ENCODE data around the gene NDFIP1. TPM values are rescaled to one million over a fixed set of nuclear protein-coding genes. Genes with fewer than 3 reads are reported as not detected.

Gene NDFIP1
- total RNA-seq, 1 experiment from 2014 or later = 26.6 TPM

DNA sequence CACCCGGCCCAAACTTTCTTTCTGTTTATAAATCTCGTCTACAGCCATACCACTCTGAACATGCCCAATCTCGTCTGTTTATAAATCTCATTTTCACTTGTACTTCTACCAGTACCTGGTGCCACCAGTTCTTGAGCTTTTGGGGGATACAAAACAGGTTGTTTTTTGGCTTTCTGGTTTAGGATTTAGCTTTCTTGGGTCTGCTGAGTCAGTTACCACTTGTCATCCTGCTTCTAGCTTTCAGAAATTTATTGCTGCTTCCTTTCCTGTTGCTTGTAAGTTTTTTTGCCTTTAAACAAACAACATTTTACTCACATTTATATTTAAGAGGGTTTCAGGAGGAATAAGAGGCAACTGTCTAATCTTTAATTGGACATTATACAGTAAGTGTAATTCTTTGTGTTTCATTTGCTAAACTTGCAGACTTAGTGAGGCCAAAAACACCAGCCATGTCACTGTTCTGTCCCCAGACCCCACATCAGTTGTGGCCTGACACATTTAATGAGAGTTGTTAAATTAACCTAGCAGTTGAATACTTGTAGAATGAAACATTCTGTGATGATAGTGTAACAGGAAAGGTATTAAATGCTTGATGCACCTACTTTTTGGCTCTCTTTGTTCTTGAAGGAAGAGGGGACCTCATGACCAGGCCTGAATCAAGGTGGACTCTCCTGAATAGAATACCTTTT, 11.8 kb downstream of the NDFIP1 start:
- H4K8ac ChIP-seq (replicated peaks; ENCODE audit: insufficient read length, low read depth, low read length) = no peak overlapping the region
- no peaks in the 10 kb centered on the region for H3K9me3 ChIP-seq (ENCODE audit: control insufficient read depth, low read depth, low read length)
- no peak overlapping the region for H3K18ac ChIP-seq (ENCODE audit: insufficient read length, low read depth, low read length)
- Mint-ChIP-seq H3K4me3 (no peak overlapping the region), H3K27me3 (ENCODE audit: low read depth) (no peaks in the 10 kb centered on the region), H3K27ac (peak overlapping the region in 1 of 3 experiments; percentile 3; a peak in 1 of 7 replicates), H3K36me3 (ENCODE audit: insufficient read depth in 1 of 3, low read depth in 3 of 3) (peaks cover 4 to 13% (median 4%) of the 10 kb centered on the region in 3 experiments; a peak in 4 of 7 replicates), H3K4me1 (peaks cover 0 to 2% of the 10 kb centered on the region in 2 experiments; a peak in 1 of 4 replicates), H3K9me3 (peaks cover 2 to 3% of the 10 kb centered on the region in 2 experiments; a peak in 2 of 5 replicates)
- H4K20me1 ChIP-seq (ENCODE audit: control insufficient read depth, insufficient read depth, insufficient read length) = no peaks in the 10 kb centered on the region
- H2BK5ac ChIP-seq (ENCODE audit: insufficient read length, low read length) = no peak overlapping the region
- TF ChIP-seq, protein P1, sequence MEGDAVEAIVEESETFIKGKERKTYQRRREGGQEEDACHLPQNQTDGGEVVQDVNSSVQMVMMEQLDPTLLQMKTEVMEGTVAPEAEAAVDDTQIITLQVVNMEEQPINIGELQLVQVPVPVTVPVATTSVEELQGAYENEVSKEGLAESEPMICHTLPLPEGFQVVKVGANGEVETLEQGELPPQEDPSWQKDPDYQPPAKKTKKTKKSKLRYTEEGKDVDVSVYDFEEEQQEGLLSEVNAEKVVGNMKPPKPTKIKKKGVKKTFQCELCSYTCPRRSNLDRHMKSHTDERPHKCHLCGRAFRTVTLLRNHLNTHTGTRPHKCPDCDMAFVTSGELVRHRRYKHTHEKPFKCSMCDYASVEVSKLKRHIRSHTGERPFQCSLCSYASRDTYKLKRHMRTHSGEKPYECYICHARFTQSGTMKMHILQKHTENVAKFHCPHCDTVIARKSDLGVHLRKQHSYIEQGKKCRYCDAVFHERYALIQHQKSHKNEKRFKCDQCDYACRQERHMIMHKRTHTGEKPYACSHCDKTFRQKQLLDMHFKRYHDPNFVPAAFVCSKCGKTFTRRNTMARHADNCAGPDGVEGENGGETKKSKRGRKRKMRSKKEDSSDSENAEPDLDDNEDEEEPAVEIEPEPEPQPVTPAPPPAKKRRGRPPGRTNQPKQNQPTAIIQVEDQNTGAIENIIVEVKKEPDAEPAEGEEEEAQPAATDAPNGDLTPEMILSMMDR (conservative IDR thresholded peaks at IDR 0.05) = no peak
- H3K23ac ChIP-seq (ENCODE audit: insufficient read length, low read depth, low read length) = no peak overlapping the region
- peaks cover 4% of the 10 kb centered on the region for H3K79me1 ChIP-seq (ENCODE audit: insufficient read depth, low read depth, low read length, poor library complexity, severe bottlenecking)
- H3K4ac ChIP-seq (ENCODE audit: low read depth, low read length) = no peak overlapping the region
- H3K14ac ChIP-seq (ENCODE audit: insufficient read depth, low read length) = no peak overlapping the region
- H2BK12ac ChIP-seq (ENCODE audit: insufficient read length, low read depth, low read length) = no peak overlapping the region
- no peak overlapping the region for H2BK120ac ChIP-seq (ENCODE audit: low read depth, low read length, poor library complexity, severe bottlenecking)
- no peak overlapping the region for H2BK15ac ChIP-seq (ENCODE audit: low read depth, low read length)
- H2AFZ ChIP-seq (ENCODE audit: low read length) = no peak overlapping the region
- DNase-seq = no peak
- no peaks in the 10 kb centered on the region for H3K23me2 ChIP-seq (ENCODE audit: insufficient read length, low read depth, low read length, poor library complexity, severe bottlenecking)
- H4K91ac ChIP-seq (ENCODE audit: insufficient read length, low read depth, low read length) = no peak overlapping the region
- no peaks in the 10 kb centered on the region for H3K27me3 ChIP-seq (ENCODE audit: insufficient read depth, low read length)
- no peak overlapping the region for H3K9ac ChIP-seq (ENCODE audit: extremely low read depth, insufficient read length, low read length)
- no peak overlapping the region for H3K27ac ChIP-seq (ENCODE audit: insufficient read length, low read depth, low read length)
- WGBS (ENCODE audit: extremely low coverage, insufficient read length, low lambda C conversion rate) = no CpG with 5 or more reads among the region's 3 CpGs
- H3K4me1 ChIP-seq (ENCODE audit: insufficient read depth, low read length) = peaks cover 2% of the 10 kb centered on the region; the same call in 1 of the 2 replicates
- H4K5ac ChIP-seq (ENCODE audit: insufficient read length, low read depth, low read length) = no peak overlapping the region
- H3T11ph ChIP-seq (ENCODE audit: low read length) = no peak overlapping the region
- H3K79me2 ChIP-seq (ENCODE audit: insufficient read depth, low read length) = no peaks in the 10 kb centered on the region; the same call in 1 of the 2 replicates
- H3K56ac ChIP-seq (ENCODE audit: insufficient read length, low read depth, low read length) = no peak overlapping the region
- no peak overlapping the region for H3K4me2 ChIP-seq (ENCODE audit: insufficient read depth, insufficient read length, low read length)
- H2BK20ac ChIP-seq (ENCODE audit: low read depth, low read length, poor library complexity, severe bottlenecking) = no peak overlapping the region
- H2AK5ac ChIP-seq (ENCODE audit: insufficient read length, low read length) = no peak overlapping the region

Measured in H9 (cell line).